Thoracic aorta (tissue), 2 donors: Measurements from ENCODE around the gene POLDIP3. TPM values are rescaled to one million over a fixed set of nuclear protein-coding genes. Genes with fewer than 3 reads are reported as not detected.
A peak's percentile ranks its signal among the peaks of the same experiment; 100 is the strongest.
"Not testable (repeated sequence)": the region's sequence is repeated elsewhere in the genome, so short reads cannot be mapped to it uniquely, and the experiment has no call there.

Experiments
- ATAC-seq: fragments of 150-250 bp; one replicate; pipeline ENCODE4 v1.8.0; 2017; ENCODE audit warnings: low read depth; ENCODE audit not compliant: insufficient number of reproducible peaks, low FRiP score
- DNase-seq: peaks from one replicate; pipeline ENCODE4 v3.0.0-alpha.2; 2020; ENCODE audit warnings: low spot score
- H3K27ac ChIP-seq, 2 donors: fragments of 200-600 bp; sonication (generic); 1 replicate in 1 of 2; 2 replicates in 1 of 2; pipeline ENCODE4 v1.5.1; 2016; ENCODE audit warnings: mild to moderate bottlenecking in 2 of 2, moderate library complexity in 2 of 2
- H3K27me3 ChIP-seq: fragments of 200-600 bp; sonication (generic); replicated peaks from 2 replicates; pipeline ENCODE4 v1.6.0; 2016; ENCODE audit warnings: mild to moderate bottlenecking; ENCODE audit not compliant: insufficient read depth
- H3K36me3 ChIP-seq: fragments of 200-600 bp; sonication (generic); one replicate; pipeline ENCODE4 v1.5.1; 2016
- H3K4me1 ChIP-seq, 2 donors: fragments of 200-600 bp; sonication (generic); 1 replicate in 1 of 2; 2 replicates in 1 of 2; pipeline versions ENCODE4 v1.5.1 to v1.6.0; 2016; ENCODE audit warnings: low read depth in 2 of 2, mild to moderate bottlenecking in 1 of 2; ENCODE audit not compliant: control insufficient read depth in 1 of 2
- H3K4me3 ChIP-seq: fragments of 200-600 bp; sonication (generic); 2 replicates; pipeline ENCODE4 v1.5.1; 2016; ENCODE audit warnings: mild to moderate bottlenecking
- H3K9me3 ChIP-seq: fragments of 200-600 bp; sonication (generic); 2 replicates; pipeline ENCODE4 v1.5.1; 2016
- CTCF ChIP-seq: fragments of 200-600 bp; sonication (generic); IDR thresholded peaks from one replicate; pipeline ENCODE4 v1.5.1; 2019; ENCODE audit warnings: antibody characterized with exemption
- total RNA-seq, 2 donors: library from RNA; depleted of rRNA; stranded (reverse); fragments of >200 nt; gene quantifications; one replicate each; pipeline versions ENCODE4 v1.1.0 to v1.2.3, GENCODE V29; 2016

POLDIP3 gene
- total RNA-seq, 2 donors from 2014 or later = 38.2 to 38.7 TPM

- Histone ChIP-seq H3K27ac (peak overlapping the region; percentile 88 to 91), H3K36me3 (peaks cover 19% of the 10 kb centered on the region), H3K27me3 (no peaks in the 10 kb centered on the region), H3K4me1 (peaks cover 44 to 60% of the 10 kb centered on the region in 2 donors), H3K9me3 (no peaks in the 10 kb centered on the region), H3K4me3 (no peak overlapping the region)
- ATAC-seq (no peak), DNase-seq (no peak)
- no peak for TF ChIP-seq CTCF
These were observed 2.7 kb upstream of the POLDIP3 start for GRCh38 chr22:42617155-42617983.

GRCh38 chr22:42615860-42616175 is 1.1 kb upstream of the POLDIP3 start:
- ATAC-seq, H3K9me3 ChIP-seq, DNase-seq, H3K27me3 ChIP-seq: not testable (repeated sequence)
- H3K4me3 ChIP-seq = peak overlapping the region; percentile 93
- peaks cover 37 to 58% of the 10 kb centered on the region in 2 donors for H3K4me1 ChIP-seq
- peak overlapping the region; percentile 88 to 91 for H3K27ac ChIP-seq
- H3K36me3 ChIP-seq = peaks cover 16% of the 10 kb centered on the region

- DNase-seq (peak; percentile 73), ATAC-seq (peak; percentile 79)
- H3K4me1 ChIP-seq = peaks cover 34 to 57% of the 10 kb centered on the region in 2 donors
- TF ChIP-seq CTCF = no peak
- no peaks in the 10 kb centered on the region for H3K9me3 ChIP-seq
- peak overlapping the region; percentile 93 for H3K4me3 ChIP-seq
- H3K27me3 ChIP-seq = no peaks in the 10 kb centered on the region
- H3K27ac ChIP-seq = peak overlapping the region; percentile 88 to 91
- H3K36me3 ChIP-seq = peaks cover 16% of the 10 kb centered on the region
These were observed 593 bp upstream of the POLDIP3 start for GRCh38 chr22:42615092-42615859.

- Histone ChIP-seq H3K9me3 (no peaks in the 10 kb centered on the region), H3K27me3 (no peaks in the 10 kb centered on the region), H3K27ac (peak overlapping the region; percentile 88 to 91), H3K4me3 (peak overlapping the region; percentile 93), H3K4me1 (peaks cover 38 to 57% of the 10 kb centered on the region in 2 donors), H3K36me3 (peaks cover 3% of the 10 kb centered on the region)
- no peak for DNase-seq
- TF ChIP-seq CTCF = no peak
- ATAC-seq = no peak
These were observed 796 bp downstream of the POLDIP3 start for GRCh38 chr22:42613872-42614301.

GRCh38 chr22:42612336-42612735 is 2.3 kb downstream of the POLDIP3 start:
- no peak overlapping the region for H3K4me3 ChIP-seq
- H3K36me3 ChIP-seq = no peaks in the 10 kb centered on the region
- no peak for DNase-seq
- TF ChIP-seq CTCF = no peak
- H3K4me1 ChIP-seq = peaks cover 45 to 65% of the 10 kb centered on the region in 2 donors
- no peaks in the 10 kb centered on the region for H3K9me3 ChIP-seq
- H3K27me3 ChIP-seq = no peaks in the 10 kb centered on the region
- no peak for ATAC-seq
- peak overlapping the region; percentile 9 to 91 for H3K27ac ChIP-seq
